NCI-H345 (cell line): ENCODE data around the gene DHRS13.
"Not testable (repeated sequence)": the region's sequence is repeated elsewhere in the genome, so short reads cannot be mapped to it uniquely, and the experiment has no call there.

Experiments used
- DNase-seq: peaks from one replicate; lab custom pipeline; 2025; lab: John Stamatoyannopoulos, UW

The DHRS13 gene

DNA sequence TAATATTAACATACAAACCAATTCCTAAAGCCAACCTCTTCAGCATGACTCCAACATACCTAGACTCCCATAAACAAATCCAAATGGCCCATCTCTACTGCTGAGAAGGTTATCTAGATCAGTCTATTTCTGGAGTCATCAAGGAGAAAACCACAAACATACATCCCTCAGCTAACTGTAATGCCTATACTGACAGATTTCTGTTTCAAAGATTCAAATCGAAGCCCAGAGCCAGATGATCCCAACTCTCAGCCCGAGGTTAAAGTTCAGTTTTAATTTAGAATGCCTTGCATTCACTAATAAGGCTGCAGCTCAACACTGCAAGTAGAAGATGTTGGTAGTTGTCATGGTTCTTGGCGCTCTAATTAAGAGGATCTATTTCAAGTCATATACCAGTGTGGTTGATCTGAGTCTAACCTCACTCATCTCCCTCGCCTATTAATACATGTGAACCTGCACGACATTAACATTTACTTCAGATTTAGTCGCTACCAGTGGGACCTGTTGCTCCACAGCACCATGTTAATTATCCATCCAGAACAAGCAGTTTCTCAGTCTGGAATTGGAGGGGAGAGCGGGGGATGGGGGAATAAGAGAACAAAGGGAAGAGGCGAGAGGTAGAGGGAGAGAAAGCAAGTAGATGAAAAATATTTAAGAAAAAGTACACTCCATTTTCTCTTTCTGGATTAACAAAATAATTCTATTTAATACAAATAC is 33.0 kb upstream of the DHRS13 start:
- no peak for DNase-seq

- DNase-seq, result not testable (repeated sequence)
Measured at GRCh38 chr17:28934508-28934907, 31.6 kb upstream of the DHRS13 start.

DNA sequence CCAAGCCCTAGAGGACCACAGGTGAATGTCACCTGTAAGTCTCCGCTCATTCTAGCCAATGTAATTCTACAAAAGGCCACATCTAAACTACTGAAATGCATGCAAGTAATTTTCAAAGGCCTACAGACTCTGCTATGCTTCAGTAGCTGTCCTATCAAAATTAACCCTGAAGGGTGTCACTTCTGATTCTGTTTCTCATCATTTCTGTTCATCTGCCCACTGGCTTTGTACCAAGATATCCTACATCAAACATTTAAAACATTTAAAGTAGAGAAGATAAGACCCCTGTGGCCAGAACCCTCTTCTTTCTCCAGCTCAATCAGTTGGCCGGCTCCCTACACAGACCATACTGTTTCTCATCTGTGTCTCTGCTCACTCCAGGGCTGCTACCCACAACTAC is 26.9 kb upstream of the DHRS13 start:
- DNase-seq, result no peak

- DNase-seq, result no peak
Measured at GRCh38 chr17:28928061-28928460, 25.2 kb upstream of the DHRS13 start.

GRCh38 chr17:28926786-28927185 is 23.9 kb upstream of the DHRS13 start:
- no peak for DNase-seq

- DNase-seq, result no peak
Measured at GRCh38 chr17:28926366-28926765, 23.5 kb upstream of the DHRS13 start.

DNA sequence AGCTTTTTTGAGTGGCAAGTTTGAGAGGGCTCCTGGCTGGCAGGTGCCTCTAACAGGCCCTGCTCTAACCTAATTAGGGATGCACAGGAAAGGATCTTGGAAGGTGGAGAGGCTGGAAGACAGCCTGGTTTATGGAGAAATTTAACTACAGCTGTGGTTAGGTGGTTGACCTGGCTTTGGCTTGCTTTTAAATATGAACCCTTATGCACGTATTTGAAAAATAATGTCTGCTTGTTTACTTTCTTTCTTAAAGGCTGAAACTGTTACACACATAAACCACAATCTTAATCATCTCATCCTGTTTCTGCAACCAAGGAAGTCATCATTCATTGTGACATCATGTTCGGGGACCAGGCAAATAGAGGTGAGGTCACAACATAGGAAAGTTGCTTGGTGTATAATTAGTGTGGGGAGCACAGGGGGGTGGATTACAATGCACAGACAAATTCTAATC is 23.1 kb upstream of the DHRS13 start:
- no peak for DNase-seq

GRCh38 chr17:28920201-28920600 is 17.3 kb upstream of the DHRS13 start:
- no peak for DNase-seq

DNA sequence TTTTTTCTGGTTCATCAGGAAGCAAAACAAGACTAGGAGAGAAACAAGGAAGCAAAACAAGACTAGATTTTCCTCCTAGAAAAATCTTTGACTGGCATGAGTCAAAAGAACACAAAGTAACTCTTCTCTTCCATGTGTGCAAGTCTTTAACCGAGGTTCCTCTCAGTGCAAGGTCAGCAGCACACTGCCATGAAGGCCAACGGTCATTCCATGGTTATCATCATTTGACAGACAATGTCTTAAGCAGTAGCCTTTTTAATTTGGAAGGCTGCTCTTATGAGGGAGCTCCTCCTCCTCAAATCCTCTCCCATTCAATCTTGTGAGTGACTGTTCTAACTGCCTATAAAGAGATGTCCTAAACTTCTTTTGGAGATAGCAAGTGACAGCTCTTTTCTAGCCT is 15.4 kb upstream of the DHRS13 start:
- no peak for DNase-seq

GRCh38 chr17:28917465-28917864 is 14.6 kb upstream of the DHRS13 start:
- no peak for DNase-seq

DNA sequence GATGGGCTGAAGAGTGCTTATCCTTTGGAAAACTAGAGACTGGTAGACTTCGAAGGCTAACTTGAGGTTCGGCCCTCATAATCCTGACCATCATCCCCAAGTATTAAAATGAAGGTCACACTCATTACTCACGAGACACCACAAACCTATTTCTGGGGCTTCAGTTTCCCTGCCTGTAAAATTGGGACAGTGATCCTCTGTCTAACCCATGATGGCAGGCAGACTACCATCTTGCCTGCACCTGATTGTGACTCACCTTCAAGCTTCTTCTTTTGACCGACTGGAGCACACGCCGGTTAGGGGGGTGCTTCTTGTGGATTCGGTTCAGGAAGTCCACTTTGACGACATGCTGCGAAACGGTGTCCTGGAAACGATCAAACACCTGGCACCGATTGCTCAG is 14.2 kb upstream of the DHRS13 start:
- DNase-seq, result no peak

GRCh38 chr17:28916302-28916934 is 13.5 kb upstream of the DHRS13 start:
- DNase-seq, result peak; percentile 23

DNA sequence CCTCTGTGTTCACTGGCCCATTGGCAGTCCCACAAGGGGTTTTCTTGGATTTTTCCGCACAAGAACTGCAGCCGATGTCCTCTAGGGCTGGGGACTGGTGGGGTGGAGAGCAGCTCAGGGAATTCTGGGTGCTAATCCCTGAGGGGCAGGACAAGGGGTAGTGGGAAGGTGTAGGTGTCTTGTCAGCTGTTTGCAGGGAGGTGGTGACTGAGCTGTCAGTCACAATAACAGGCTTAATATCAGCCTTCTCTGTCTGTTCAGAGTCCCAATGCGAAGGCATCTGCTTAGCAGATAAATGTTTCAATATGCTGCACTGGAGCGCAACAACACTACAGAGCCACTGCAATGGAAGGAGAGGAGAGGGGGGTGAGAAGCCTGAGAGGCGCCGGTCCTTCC is 10.1 kb upstream of the DHRS13 start:
- DNase-seq, result no peak

GRCh38 chr17:28912281-28912937 is 9.5 kb upstream of the DHRS13 start:
- DNase-seq, result no peak

- DNase-seq, result no peak
Measured at GRCh38 chr17:28911411-28912045, 8.6 kb upstream of the DHRS13 start.

GRCh38 chr17:28910534-28910933 is 7.7 kb upstream of the DHRS13 start:
- DNase-seq, result no peak

- DNase-seq, result no peak
Measured at GRCh38 chr17:28908640-28909167, 5.8 kb upstream of the DHRS13 start.

DNA sequence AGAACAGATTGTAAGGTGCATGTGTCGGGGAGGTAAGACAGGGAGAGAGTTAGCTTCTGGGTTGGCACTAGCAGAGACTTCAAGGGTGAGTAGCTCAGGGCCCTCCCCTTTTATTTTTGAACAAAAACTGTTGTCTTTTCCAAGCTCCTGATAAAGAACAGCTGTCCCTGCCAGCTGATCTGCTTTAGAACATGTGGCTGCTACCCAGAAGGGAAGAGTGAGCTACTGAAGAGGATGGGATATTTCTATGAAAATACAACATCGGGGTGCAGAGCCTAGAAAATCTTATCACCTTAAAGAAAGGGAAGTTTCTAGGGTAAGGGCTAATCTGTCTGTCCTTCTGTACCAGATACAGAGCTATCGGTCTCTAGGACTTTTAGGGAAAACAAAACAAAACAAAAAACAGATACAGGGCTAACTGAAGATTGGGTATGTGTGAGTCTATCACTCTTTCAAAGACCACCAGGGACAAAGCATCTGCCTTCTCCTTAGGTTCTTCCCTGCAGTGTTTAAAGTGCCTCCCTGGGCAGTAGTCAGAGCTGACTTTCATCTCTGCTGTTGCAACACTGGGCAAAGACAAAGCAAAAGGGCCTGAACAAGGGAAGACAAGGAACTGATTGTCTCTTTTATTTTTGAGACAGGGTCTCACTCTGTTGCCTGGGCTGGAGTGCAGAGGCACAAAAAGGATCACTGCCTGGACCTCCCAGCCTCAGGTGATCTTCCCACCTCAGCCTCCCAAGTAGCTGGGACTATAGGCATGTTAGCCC is 5.0 kb upstream of the DHRS13 start:
- no peak for DNase-seq

DNA sequence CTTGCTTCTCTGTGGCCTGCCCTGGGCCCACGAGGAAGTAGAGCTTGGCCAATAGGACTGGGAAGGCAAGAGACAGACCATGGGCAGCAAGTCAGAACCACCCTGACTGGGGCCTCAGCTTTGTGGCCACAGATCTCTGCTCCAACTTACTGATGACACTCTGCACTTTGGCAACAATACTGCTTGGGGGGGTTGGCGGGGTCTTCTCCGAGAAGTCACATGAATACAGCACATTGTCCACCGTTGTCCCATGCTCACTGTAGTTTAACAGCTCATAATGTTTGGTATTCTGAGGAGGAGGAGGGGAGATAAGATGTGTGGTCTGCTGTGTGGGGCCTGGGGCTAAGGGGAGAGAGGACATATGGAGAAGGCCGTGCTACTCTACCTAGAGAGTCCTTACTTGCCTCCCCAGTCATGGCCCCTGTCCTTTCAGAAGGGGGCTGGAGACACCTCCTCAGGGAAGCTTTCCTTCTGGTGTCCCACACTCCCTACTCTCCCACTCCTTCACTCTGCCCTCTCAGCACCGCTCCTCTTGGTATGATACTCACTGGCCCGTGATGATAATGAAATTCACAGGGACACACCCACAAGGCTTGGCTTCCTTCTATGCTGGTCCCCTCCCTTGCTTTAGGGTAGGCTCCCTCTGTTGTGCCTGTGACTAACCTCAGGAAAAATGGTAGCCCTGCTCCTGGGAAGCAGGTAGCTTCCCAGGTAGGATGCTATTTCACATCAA is 4.0 kb upstream of the DHRS13 start:
- no peak for DNase-seq

GRCh38 chr17:28906276-28906675 is 3.4 kb upstream of the DHRS13 start:
- no peak for DNase-seq

GRCh38 chr17:28904800-28905199 is 1.9 kb upstream of the DHRS13 start:
- no peak for DNase-seq
